OCI-LY3 (cell line): ENCODE data around the gene FLOT1.

Experiments
- EZH2phosphoT487 ChIP-seq: fragments of 200-600 bp; shearing (Covaris generic); IDR thresholded peaks from 2 replicates; pipeline ENCODE4 v1.6.1; 2018; ENCODE audit warnings: antibody characterized with exemption, mixed run types, low read depth
- TF ChIP-seq, protein P1 (sequence below): fragments of 200-600, 300-600 bp; sonication (generic); IDR thresholded peaks from 2 replicates; pipeline ENCODE4 v1.5.1; 2014; ENCODE audit warnings: antibody characterized with exemption, low read length, low read depth

DNA sequence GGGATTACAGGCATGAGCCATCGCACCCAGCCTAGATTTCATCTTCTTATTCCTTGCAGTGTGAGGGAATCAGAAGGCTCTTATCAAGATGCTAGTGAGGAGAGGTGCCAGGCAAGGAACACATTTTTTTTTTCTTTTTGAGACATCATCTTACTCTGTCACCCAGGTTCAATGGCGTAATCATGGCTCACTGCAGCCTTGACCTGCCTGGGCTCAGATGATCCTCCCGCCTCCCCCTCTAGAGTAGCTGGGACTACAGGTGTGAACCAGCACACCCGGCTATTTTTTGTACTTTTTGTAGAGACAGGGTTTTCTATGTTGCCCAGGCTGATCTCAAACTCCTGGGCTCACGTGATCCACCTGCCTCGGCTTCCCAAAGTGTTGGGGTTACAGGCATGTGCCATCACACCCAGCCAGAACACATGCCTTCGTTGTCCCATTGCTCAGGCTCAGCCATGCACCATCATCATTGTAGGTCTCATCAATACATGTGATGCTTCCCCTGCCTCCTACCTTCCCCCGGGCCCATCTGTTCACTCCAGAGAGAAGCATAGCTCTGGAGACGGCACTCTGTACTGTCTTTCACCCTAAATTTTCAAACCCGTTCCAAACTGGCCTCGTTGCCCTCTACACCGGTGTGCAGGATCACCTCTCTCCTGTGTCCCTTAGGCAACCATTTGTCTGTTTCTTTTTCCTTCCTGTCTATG, 10.1 kb downstream of the FLOT1 start:
- TF ChIP-seq, protein P1, sequence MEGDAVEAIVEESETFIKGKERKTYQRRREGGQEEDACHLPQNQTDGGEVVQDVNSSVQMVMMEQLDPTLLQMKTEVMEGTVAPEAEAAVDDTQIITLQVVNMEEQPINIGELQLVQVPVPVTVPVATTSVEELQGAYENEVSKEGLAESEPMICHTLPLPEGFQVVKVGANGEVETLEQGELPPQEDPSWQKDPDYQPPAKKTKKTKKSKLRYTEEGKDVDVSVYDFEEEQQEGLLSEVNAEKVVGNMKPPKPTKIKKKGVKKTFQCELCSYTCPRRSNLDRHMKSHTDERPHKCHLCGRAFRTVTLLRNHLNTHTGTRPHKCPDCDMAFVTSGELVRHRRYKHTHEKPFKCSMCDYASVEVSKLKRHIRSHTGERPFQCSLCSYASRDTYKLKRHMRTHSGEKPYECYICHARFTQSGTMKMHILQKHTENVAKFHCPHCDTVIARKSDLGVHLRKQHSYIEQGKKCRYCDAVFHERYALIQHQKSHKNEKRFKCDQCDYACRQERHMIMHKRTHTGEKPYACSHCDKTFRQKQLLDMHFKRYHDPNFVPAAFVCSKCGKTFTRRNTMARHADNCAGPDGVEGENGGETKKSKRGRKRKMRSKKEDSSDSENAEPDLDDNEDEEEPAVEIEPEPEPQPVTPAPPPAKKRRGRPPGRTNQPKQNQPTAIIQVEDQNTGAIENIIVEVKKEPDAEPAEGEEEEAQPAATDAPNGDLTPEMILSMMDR = no peak
- TF ChIP-seq EZH2phosphoT487 = no peak
